ENCODE data around the gene BAHCC1. TPM values are rescaled to one million over a fixed set of nuclear protein-coding genes. Genes with fewer than 3 reads are reported as not detected.

The BAHCC1 gene
- total RNA-seq, 2 experiments from 2014 or later, result 0.02 TPM; not detected in 1

- CTCF ChIA-PET, result no interaction called here
- H3K27me3 Mint-ChIP-seq (ENCODE audit: low read depth), result peaks cover 19% of the 10 kb centered on the region
- no peak overlapping the region for H3K27ac Mint-ChIP-seq
- no peak overlapping the region for H3K4me3 Mint-ChIP-seq
- peaks cover 12% of the 10 kb centered on the region for H3K4me1 Mint-ChIP-seq (ENCODE audit: low read depth)
- no peak for DNase-seq
- intact Hi-C loops (cut with micrococcal nuclease), result loop anchor here (5.0 kb wide), 1 partner anchor 34 kb away; no protein-coding TSS in a partner anchor
- no peaks in the 10 kb centered on the region for H3K9me3 Mint-ChIP-seq
- H3K36me3 Mint-ChIP-seq (ENCODE audit: low read depth), result no peaks in the 10 kb centered on the region
Measured at GRCh38 chr17:81426393-81427172, 31.3 kb downstream of the BAHCC1 start.

GRCh38 chr17:81427173-81428120 is 32.2 kb downstream of the BAHCC1 start:
- DNase-seq, result no peak
- Mint-ChIP-seq H3K36me3 (ENCODE audit: low read depth) (no peaks in the 10 kb centered on the region), H3K4me3 (no peak overlapping the region), H3K27me3 (ENCODE audit: low read depth) (peaks cover 21% of the 10 kb centered on the region), H3K4me1 (ENCODE audit: low read depth) (peaks cover 12% of the 10 kb centered on the region), H3K9me3 (no peaks in the 10 kb centered on the region), H3K27ac (no peak overlapping the region)
- CTCF ChIA-PET, result interaction anchor here (0.9 kb wide), 1 partner anchor 136 kb away, joined by 3 read pairs; no protein-coding TSS in a partner anchor
- intact Hi-C loops (cut with micrococcal nuclease), result loop anchor here (5.0 kb wide), 1 partner anchor 35 kb away; no protein-coding TSS in a partner anchor

- no peak for DNase-seq
- CTCF ChIA-PET, result interaction anchor here (0.9 kb wide), 1 partner anchor 137 kb away, joined by 3 read pairs; no protein-coding TSS in a partner anchor
- intact Hi-C loops (cut with micrococcal nuclease), result loop anchor here (5.0 kb wide), 1 partner anchor 36 kb away; no protein-coding TSS in a partner anchor
Measured at GRCh38 chr17:81428121-81428515, 32.9 kb downstream of the BAHCC1 start.

GRCh38 chr17:81428516-81428915 is 33.3 kb downstream of the BAHCC1 start:
- H3K27ac Mint-ChIP-seq, result no peak overlapping the region
- no peak for DNase-seq
- no peak overlapping the region for H3K4me3 Mint-ChIP-seq
- no peaks in the 10 kb centered on the region for H3K36me3 Mint-ChIP-seq (ENCODE audit: low read depth)
- CTCF ChIA-PET, result interaction anchor here (1.4 kb wide), 1 partner anchor 137 kb away, joined by 4 read pairs; no protein-coding TSS in a partner anchor
- intact Hi-C loops (cut with micrococcal nuclease), result loop anchor here (5.0 kb wide), 1 partner anchor 36 kb away; no protein-coding TSS in a partner anchor
- H3K27me3 Mint-ChIP-seq (ENCODE audit: low read depth), result peaks cover 21% of the 10 kb centered on the region
- H3K4me1 Mint-ChIP-seq (ENCODE audit: low read depth), result peaks cover 12% of the 10 kb centered on the region
- no peaks in the 10 kb centered on the region for H3K9me3 Mint-ChIP-seq

More at GRCh38 chr17:81428121-81428515, 32.9 kb downstream of the BAHCC1 start:
- Mint-ChIP-seq H3K9me3 (no peaks in the 10 kb centered on the region), H3K36me3 (ENCODE audit: low read depth) (no peaks in the 10 kb centered on the region), H3K4me1 (ENCODE audit: low read depth) (peaks cover 12% of the 10 kb centered on the region), H3K27ac (no peak overlapping the region), H3K4me3 (no peak overlapping the region), H3K27me3 (ENCODE audit: low read depth) (peaks cover 21% of the 10 kb centered on the region)

- Mint-ChIP-seq H3K4me1 (ENCODE audit: low read depth) (peaks cover 12% of the 10 kb centered on the region), H3K27ac (no peak overlapping the region), H3K36me3 (ENCODE audit: low read depth) (no peaks in the 10 kb centered on the region), H3K27me3 (ENCODE audit: low read depth) (peaks cover 21% of the 10 kb centered on the region), H3K4me3 (no peak overlapping the region), H3K9me3 (no peaks in the 10 kb centered on the region)
- no peak for DNase-seq
- CTCF ChIA-PET, result interaction anchor here (1.4 kb wide), 1 partner anchor 137 kb away, joined by 4 read pairs; no protein-coding TSS in a partner anchor
- intact Hi-C loops (cut with micrococcal nuclease), result loop anchor here (5.0 kb wide), 1 partner anchor 37 kb away; no protein-coding TSS in a partner anchor
Measured at GRCh38 chr17:81428948-81429774, 33.9 kb downstream of the BAHCC1 start.

- Mint-ChIP-seq H3K27me3 (ENCODE audit: low read depth) (peaks cover 21% of the 10 kb centered on the region), H3K36me3 (ENCODE audit: low read depth) (no peaks in the 10 kb centered on the region), H3K9me3 (no peaks in the 10 kb centered on the region), H3K4me3 (no peak overlapping the region), H3K4me1 (ENCODE audit: low read depth) (peaks cover 12% of the 10 kb centered on the region), H3K27ac (no peak overlapping the region)
- DNase-seq, result no peak
- CTCF ChIA-PET, result interaction anchor here (1.4 kb wide), 1 partner anchor 138 kb away, joined by 4 read pairs; no protein-coding TSS in a partner anchor
- intact Hi-C loops (cut with micrococcal nuclease), result loop anchor here (5.0 kb wide), 1 partner anchor 38 kb away; no protein-coding TSS in a partner anchor
Measured at GRCh38 chr17:81429821-81430551, 34.7 kb downstream of the BAHCC1 start.

GRCh38 chr17:81431545-81432482 is 36.6 kb downstream of the BAHCC1 start:
- Mint-ChIP-seq H3K27me3 (ENCODE audit: low read depth) (peaks cover 21% of the 10 kb centered on the region), H3K9me3 (no peaks in the 10 kb centered on the region), H3K27ac (no peak overlapping the region), H3K36me3 (ENCODE audit: low read depth) (no peaks in the 10 kb centered on the region), H3K4me1 (ENCODE audit: low read depth) (peaks cover 12% of the 10 kb centered on the region), H3K4me3 (no peak overlapping the region)
- CTCF ChIA-PET, result no interaction called here
- intact Hi-C loops (cut with micrococcal nuclease), result no loop called here
- no peak for DNase-seq

- H3K9me3 Mint-ChIP-seq, result no peaks in the 10 kb centered on the region
- intact Hi-C loops (cut with micrococcal nuclease), result no loop called here
- H3K4me3 Mint-ChIP-seq, result no peak overlapping the region
Measured at GRCh38 chr17:81432941-81433340, 37.7 kb downstream of the BAHCC1 start.

GRCh38 chr17:81433656-81434055 is 38.4 kb downstream of the BAHCC1 start:
- intact Hi-C loops (cut with micrococcal nuclease), result no loop called here
- Mint-ChIP-seq H3K27me3 (ENCODE audit: low read depth) (peaks cover 15% of the 10 kb centered on the region), H3K4me3 (no peak overlapping the region), H3K27ac (no peak overlapping the region), H3K9me3 (no peaks in the 10 kb centered on the region), H3K4me1 (ENCODE audit: low read depth) (peaks cover 6% of the 10 kb centered on the region), H3K36me3 (ENCODE audit: low read depth) (no peaks in the 10 kb centered on the region)
- CTCF ChIA-PET, result no interaction called here
- DNase-seq, result no peak

More at GRCh38 chr17:81432941-81433340, 37.7 kb downstream of the BAHCC1 start:
- CTCF ChIA-PET, result no interaction called here
- H3K4me1 Mint-ChIP-seq (ENCODE audit: low read depth), result peaks cover 8% of the 10 kb centered on the region
- H3K27ac Mint-ChIP-seq, result no peak overlapping the region
- no peak for DNase-seq
- peaks cover 14% of the 10 kb centered on the region for H3K27me3 Mint-ChIP-seq (ENCODE audit: low read depth)
- H3K36me3 Mint-ChIP-seq (ENCODE audit: low read depth), result no peaks in the 10 kb centered on the region

GRCh38 chr17:81434072-81434471 is 38.8 kb downstream of the BAHCC1 start:
- H3K4me1 Mint-ChIP-seq (ENCODE audit: low read depth), result peaks cover 5% of the 10 kb centered on the region
- no peaks in the 10 kb centered on the region for H3K9me3 Mint-ChIP-seq
- DNase-seq, result no peak
- H3K4me3 Mint-ChIP-seq, result no peak overlapping the region
- CTCF ChIA-PET, result no interaction called here
- H3K27ac Mint-ChIP-seq, result no peak overlapping the region
- intact Hi-C loops (cut with micrococcal nuclease), result no loop called here
- peaks cover 14% of the 10 kb centered on the region for H3K27me3 Mint-ChIP-seq (ENCODE audit: low read depth)
- no peaks in the 10 kb centered on the region for H3K36me3 Mint-ChIP-seq (ENCODE audit: low read depth)

Measured in activated naive CD4-positive, alpha-beta T cell treated with anti-CD3 and anti-CD28 coated beads for 36 hours (primary cell).